Activated naive CD4-positive, alpha-beta T cell treated with anti-CD3 and anti-CD28 coated beads, Interleukin-2, amount 50 U/mL, for 24 hours (primary cell): ENCODE data around the gene TECR.
"Not testable (repeated sequence)": the region's sequence is repeated elsewhere in the genome, so short reads cannot be mapped to it uniquely, and the experiment has no call there.

Experiments used
- H3K27ac Mint-ChIP-seq: one replicate; pipeline ENCODE4 v1.8.0; 2021; ENCODE audit warnings: mild to moderate bottlenecking, mixed read lengths
- H3K27me3 Mint-ChIP-seq: one replicate; pipeline ENCODE4 v1.8.0; 2021; ENCODE audit warnings: mixed read lengths
- H3K36me3 Mint-ChIP-seq: one replicate; pipeline ENCODE4 v1.8.0; 2021; ENCODE audit warnings: mixed read lengths
- H3K4me1 Mint-ChIP-seq: one replicate; pipeline ENCODE4 v1.8.0; 2021; ENCODE audit warnings: mixed read lengths
- H3K4me3 Mint-ChIP-seq: one replicate; pipeline ENCODE4 v1.8.0; 2021; ENCODE audit warnings: mild to moderate bottlenecking, mixed read lengths
- H3K9me3 Mint-ChIP-seq: one replicate; pipeline ENCODE4 v1.8.0; 2021; ENCODE audit warnings: mixed read lengths

TECR gene

DNA sequence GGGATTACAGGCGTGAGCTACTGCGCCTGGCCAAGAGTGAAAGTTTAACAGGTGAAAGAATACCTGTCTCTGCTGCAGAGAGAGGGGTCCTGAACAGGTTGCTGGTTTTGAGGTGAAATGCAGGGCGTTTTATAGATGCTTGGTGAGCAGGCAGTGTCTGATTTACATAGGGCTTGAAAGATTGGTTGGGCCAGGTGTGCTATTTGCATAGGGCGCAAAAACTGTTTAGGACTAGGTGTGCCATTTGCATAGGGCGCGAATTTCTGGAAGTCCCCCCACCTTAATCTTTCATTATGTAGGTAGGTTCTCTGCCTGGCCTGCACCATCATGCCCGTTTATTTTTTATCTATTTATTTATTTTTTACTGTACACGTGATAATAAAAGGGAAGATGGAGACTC lies 47.0 kb downstream of the TECR start:
- H3K4me1 Mint-ChIP-seq = peaks cover 13% of the 10 kb centered on the region

DNA sequence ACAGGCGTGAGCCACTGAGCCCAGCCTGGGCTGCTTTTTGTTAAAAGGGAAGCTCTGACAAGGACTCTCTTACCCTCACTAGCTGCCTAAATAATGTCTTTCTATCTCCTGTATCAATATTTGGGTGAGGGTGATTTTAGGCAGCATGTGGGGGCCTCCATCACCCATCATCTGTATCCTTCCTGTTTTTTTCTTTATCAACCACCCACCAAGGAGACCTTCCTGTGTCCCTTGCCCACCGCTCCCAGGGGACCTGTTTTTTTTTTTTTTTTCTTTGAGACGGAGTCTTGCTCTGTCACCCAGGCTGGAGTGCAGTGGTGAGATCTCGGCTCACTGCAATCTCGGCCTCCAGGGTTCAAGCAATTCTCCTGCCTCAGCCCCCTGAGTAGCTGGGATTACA lies 47.9 kb downstream of the TECR start:
- no peak overlapping the region for H3K4me3 Mint-ChIP-seq
- H3K27ac Mint-ChIP-seq = no peak overlapping the region
- H3K27me3 Mint-ChIP-seq = no peaks in the 10 kb centered on the region
- no peaks in the 10 kb centered on the region for H3K9me3 Mint-ChIP-seq
- H3K36me3 Mint-ChIP-seq = no peaks in the 10 kb centered on the region
- H3K4me1 Mint-ChIP-seq = peaks cover 9% of the 10 kb centered on the region

More for the DNA sequence above, 47.0 kb downstream of the TECR start:
- no peak overlapping the region for H3K27ac Mint-ChIP-seq
- H3K4me3 Mint-ChIP-seq = no peak overlapping the region
- no peaks in the 10 kb centered on the region for H3K9me3 Mint-ChIP-seq
- peaks cover 2% of the 10 kb centered on the region for H3K36me3 Mint-ChIP-seq
- H3K27me3 Mint-ChIP-seq = no peaks in the 10 kb centered on the region

DNA sequence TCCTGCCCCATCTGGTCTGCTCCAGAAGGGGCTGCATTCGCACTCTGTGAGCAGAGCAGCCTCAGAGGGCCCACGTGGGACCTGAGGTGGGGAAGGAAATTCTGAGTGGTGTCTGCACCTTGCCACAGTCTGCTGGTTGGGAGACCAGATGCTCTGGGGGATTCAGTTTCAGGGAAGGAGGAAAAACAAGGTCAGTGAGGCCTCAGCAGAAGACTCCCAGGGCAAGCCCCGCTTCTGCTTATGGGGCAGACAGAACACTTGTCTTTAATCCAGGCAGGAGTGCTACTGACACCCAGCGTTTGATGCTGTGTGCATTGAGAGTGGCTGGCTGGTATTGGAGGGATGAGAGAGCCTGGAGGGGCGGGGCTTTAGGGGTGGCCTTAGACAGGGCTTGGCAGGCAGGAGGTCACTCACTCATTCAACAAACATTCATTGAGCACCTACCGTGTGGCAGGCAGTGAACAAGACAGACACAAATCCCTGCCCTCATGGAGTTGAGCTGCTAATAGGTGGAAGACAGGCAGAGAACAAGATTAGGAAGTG lies 48.6 kb downstream of the TECR start:
- Mint-ChIP-seq H3K36me3 (no peaks in the 10 kb centered on the region), H3K27ac (peak overlapping the region; percentile 73), H3K4me3 (no peak overlapping the region), H3K27me3 (no peaks in the 10 kb centered on the region), H3K4me1 (peaks cover 9% of the 10 kb centered on the region), H3K9me3 (no peaks in the 10 kb centered on the region)

DNA sequence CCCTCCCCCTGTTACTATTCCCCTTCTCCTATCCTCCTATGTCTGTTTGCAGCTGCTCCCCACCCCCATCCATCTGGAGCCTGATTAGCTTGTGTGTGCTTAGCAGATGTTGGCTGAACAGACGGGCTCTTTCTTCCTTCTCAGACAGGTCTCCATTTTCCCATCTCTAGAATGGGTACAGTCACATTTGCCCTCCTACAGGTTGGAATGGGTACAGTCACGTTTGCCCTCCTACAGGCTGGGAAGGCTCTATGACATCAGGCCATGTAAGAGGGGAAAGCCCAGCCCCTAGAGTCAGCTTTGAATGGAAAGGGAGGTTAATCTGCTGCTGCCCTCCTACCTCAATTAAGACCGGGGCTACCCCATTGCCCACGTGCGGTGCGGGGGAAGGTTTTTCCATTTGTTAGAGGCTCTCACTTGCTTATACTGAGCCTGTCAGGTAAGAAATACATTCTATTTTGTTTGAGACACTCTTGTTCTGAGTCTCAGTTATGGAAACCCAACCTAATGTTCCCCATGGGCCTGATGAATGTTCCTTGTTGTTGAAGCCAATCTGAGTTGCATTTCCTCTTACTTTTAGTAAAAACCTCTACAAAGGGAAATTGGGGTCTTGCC lies 51.3 kb downstream of the TECR start:
- peak overlapping the region; percentile 12 for H3K27ac Mint-ChIP-seq

DNA sequence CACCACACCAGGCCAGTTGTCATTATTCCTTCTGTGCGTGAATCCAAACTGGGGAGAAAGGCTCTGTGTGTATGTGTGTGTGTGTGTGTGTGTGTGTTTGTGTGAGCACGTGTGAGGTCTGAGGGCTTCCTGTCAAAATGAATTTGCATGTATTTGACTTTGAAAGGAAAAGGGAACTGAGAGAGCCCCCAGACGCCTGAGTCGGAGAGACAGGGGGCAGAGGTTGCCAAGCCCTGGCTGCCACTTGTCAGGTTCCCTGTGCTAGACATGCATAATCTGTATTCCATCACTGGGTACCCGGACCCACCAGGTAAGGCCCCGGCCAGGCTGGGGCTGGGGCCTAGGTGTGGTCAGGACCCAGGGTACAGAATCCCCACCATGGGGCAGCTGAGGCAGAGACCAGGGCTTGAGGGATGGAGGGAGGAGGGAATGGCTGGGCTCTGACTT lies 53.5 kb downstream of the TECR start, which contains the start of gene CLEC17A:
Gene CLEC17A (plus strand): TSS at position 191 of the 447 bp plus-strand sequence. CDS start 77 bp downstream, at position 268.
- no peaks in the 10 kb centered on the region for H3K36me3 Mint-ChIP-seq
- H3K27me3 Mint-ChIP-seq = peaks cover 1% of the 10 kb centered on the region
- no peak within 1 kb of the TSS for H3K4me3 Mint-ChIP-seq
- no peaks in the 10 kb centered on the region for H3K9me3 Mint-ChIP-seq
- H3K4me1 Mint-ChIP-seq = peaks cover 7% of the 10 kb centered on the region
- peak within 1 kb of the TSS; percentile 51 for H3K27ac Mint-ChIP-seq

More for the DNA sequence above, 51.3 kb downstream of the TECR start:
- peaks cover 7% of the 10 kb centered on the region for H3K4me1 Mint-ChIP-seq
- H3K4me3 Mint-ChIP-seq = no peak overlapping the region
- H3K27me3 Mint-ChIP-seq = no peaks in the 10 kb centered on the region
- H3K36me3 Mint-ChIP-seq = no peaks in the 10 kb centered on the region
- H3K9me3 Mint-ChIP-seq = no peaks in the 10 kb centered on the region

DNA sequence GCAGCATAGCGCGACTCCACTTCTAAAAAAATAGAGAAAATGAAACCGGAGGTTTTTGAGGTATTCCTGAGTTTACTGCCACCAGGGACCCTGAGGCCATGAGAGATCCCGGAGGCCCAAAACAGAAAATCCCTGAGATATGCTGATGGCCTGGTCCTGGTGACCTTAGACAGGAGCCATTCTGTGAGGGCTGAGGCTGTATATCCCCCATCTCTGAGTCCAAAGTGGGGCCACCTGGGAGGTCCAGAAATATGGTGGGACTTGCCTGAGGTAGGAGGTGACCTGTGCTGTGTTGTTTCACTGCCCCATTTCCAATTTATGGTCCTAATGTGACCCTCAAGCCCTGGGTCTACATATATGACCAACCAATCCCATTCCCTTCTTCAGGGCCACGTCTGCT lies 55.0 kb downstream of the TECR start:
- not testable (repeated sequence) for H3K4me3 Mint-ChIP-seq, H3K27ac Mint-ChIP-seq, H3K36me3 Mint-ChIP-seq, H3K27me3 Mint-ChIP-seq, H3K9me3 Mint-ChIP-seq, H3K4me1 Mint-ChIP-seq

DNA sequence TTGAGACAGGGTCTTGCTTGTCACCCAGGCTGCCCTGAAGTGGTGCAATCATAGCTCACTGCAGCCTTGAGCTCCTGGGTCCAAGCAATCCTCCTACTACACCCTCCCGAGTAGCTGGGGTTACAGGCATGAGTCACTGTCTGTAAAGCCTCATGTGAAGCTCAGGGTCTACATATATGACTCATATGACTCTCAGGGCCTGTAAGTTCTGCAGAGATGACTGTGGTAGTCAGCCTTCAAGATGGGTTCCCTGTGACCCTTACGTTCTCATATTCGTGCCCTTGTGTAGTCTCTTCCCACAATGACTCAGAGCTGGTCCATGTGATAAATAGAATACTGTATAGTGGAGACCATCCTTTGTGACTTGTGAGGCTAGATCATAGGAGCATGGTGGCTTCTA lies 55.8 kb downstream of the TECR start:
- not testable (repeated sequence) for H3K27ac Mint-ChIP-seq, H3K9me3 Mint-ChIP-seq, H3K4me3 Mint-ChIP-seq, H3K27me3 Mint-ChIP-seq, H3K4me1 Mint-ChIP-seq, H3K36me3 Mint-ChIP-seq

DNA sequence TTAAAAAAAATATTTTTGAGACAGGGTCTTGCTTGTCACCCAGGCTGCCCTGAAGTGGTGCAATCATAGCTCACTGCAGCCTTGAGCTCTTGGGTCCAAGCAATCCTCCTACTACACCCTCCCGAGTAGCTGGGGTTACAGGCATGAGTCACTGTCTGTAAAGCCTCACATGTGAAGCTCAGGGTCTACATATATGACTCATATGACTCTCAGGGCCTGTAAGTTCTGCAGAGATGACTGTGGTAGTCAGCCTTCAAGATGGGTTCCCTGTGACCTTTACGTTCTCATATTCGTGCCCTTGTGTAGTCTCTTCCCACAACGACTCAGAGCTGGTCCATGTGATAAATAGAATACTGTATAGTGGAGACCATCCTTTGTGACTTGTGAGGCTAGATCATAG lies 60.0 kb downstream of the TECR start:
- not testable (repeated sequence) for H3K4me1 Mint-ChIP-seq, H3K4me3 Mint-ChIP-seq, H3K9me3 Mint-ChIP-seq, H3K27me3 Mint-ChIP-seq, H3K27ac Mint-ChIP-seq, H3K36me3 Mint-ChIP-seq

DNA sequence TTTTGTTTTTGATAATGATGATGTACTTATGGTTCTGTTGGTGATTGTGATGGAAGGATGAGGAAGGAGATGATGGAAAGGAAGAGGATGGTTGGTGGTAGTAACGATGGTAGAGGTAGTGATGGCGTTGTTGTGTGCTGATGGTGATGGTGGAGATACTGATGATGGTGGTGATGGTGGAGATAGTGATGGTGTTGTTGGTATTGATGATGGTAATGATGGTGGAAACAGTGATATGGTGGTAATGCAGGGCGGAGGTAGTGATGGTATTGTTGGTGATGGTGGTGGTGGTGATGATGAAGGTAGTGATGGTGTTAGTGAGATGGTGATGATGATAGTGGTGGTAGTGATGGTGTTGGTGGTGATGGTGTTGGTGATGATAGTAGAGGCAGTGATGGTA lies 66.2 kb downstream of the TECR start:
- no peaks in the 10 kb centered on the region for H3K36me3 Mint-ChIP-seq
- H3K4me1 Mint-ChIP-seq = no peaks in the 10 kb centered on the region
- H3K9me3 Mint-ChIP-seq = no peaks in the 10 kb centered on the region
- no peak overlapping the region for H3K4me3 Mint-ChIP-seq
- H3K27ac Mint-ChIP-seq = no peak overlapping the region
- H3K27me3 Mint-ChIP-seq = peaks cover 6% of the 10 kb centered on the region

DNA sequence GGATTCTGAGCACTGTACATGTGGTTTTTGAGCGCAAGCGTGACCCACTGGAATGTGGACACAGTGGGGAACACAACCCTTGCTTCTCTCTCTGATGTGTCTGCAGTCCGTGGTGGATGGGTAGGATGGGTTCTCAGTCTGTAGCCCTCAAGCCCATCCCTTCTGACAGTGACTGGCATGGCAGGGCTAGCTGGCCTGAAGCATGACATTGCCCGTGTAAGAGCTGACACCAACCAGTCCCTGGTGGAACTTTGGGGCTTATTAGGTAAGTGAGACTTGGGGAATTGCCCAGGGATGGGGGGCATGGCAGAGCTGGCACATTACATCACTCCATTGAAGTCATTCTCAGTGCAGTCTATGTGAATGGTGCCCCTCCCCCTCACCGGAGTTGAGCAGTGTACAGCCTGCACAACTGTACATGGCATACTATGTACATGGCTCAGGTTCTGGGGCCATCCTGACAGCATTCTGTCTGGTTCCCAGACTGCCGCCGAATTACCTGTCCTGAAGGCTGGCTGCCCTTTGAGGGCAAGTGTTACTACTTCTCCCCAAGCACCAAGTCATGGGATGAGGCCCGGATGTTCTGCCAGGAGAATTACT lies 70.3 kb downstream of the TECR start:
- Mint-ChIP-seq H3K4me1 (peaks cover 4% of the 10 kb centered on the region), H3K27me3 (no peaks in the 10 kb centered on the region), H3K9me3 (no peaks in the 10 kb centered on the region), H3K36me3 (no peaks in the 10 kb centered on the region), H3K27ac (no peak overlapping the region), H3K4me3 (no peak overlapping the region)

DNA sequence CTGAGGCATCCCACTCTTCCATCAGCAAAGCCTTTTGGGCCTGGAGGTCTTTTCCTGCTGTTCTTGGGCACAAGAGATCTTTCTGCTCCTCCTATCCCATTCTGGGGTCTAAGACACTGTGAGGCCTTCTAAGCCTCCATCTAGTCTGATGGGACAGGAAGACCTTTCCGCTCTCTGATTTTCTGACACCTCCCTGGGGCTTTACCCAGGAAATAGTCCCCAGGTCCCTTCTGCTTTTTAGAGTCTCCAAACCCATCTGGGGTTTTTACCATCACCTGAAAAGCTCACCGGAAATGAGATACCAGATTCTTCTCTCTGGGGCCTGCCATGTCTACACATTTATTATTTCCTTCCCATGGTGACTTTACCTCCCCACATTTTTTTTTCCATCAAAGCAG lies 74.6 kb downstream of the TECR start:
- Mint-ChIP-seq H3K27ac (peak overlapping the region; percentile 62), H3K4me3 (no peak overlapping the region)

DNA sequence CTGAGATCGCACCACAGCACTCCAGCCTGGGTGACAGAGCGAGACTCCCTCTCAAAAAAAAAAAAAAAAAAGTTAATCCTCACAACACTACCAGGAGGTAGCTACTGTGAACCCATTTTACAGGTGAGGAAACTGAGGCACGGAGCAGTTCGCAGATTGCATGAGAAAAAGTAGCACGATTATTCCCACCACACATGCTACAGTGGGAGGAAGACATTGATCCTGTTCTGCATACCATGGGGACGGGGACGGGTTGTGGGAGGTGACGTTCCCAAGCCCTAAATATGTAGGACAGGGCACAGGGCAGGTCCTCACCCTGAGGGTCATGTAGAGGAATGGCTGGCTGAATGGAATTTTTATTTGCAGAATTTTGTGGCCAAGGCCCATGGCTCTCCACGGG lies 77.2 kb downstream of the TECR start:
- no peaks in the 10 kb centered on the region for H3K36me3 Mint-ChIP-seq
- H3K9me3 Mint-ChIP-seq = no peaks in the 10 kb centered on the region
- H3K27ac Mint-ChIP-seq = no peak overlapping the region

More for the DNA sequence above, 74.6 kb downstream of the TECR start:
- Mint-ChIP-seq H3K9me3 (no peaks in the 10 kb centered on the region), H3K4me1 (peaks cover 4% of the 10 kb centered on the region), H3K27me3 (no peaks in the 10 kb centered on the region), H3K36me3 (no peaks in the 10 kb centered on the region)

DNA sequence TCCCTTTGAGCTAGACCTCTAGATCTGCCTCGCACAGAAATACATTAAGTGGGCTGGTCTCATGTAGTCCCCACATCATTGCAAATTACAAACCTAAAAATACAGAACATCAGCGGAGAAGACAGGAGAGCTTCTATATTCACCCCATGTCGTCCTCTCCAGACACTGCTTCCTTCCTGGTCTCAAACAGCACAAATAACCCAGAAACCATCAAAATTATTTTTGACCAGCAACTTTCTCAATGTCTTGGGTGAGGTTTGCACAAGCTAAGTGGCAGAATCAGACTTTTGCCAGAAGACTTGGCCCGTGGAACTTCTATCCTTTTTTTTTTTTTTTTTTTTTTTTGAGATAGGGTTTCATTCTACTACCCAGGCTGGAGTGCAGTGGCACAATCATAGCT lies 81.7 kb downstream of the TECR start:
- no peaks in the 10 kb centered on the region for H3K27me3 Mint-ChIP-seq
- H3K9me3 Mint-ChIP-seq = no peaks in the 10 kb centered on the region
- no peaks in the 10 kb centered on the region for H3K4me1 Mint-ChIP-seq
- H3K4me3 Mint-ChIP-seq = no peak overlapping the region
- H3K27ac Mint-ChIP-seq = no peak overlapping the region
- no peaks in the 10 kb centered on the region for H3K36me3 Mint-ChIP-seq

More for the DNA sequence above, 77.2 kb downstream of the TECR start:
- H3K4me3 Mint-ChIP-seq = no peak overlapping the region
- H3K4me1 Mint-ChIP-seq = peaks cover 4% of the 10 kb centered on the region
- no peaks in the 10 kb centered on the region for H3K27me3 Mint-ChIP-seq

DNA sequence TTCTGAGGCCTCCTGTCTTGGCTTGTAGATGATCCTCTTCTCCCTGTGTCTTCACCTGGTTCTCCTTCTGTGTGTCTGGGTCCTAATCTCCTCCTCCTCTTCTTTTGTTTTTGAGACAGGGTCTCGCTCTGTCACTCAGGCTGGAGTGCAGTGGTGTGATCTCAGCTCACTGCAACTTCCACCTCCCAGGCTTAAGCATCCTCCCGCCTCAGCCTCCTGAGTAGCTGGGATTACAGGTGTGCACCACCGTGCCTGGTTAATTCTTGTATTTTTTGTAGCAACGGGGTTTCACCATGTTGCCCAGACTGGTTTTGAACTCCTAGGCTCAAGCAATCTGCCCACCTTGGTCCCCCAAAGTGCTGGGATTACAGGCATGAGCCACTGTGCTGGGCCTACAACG lies 82.8 kb downstream of the TECR start:
- H3K27ac Mint-ChIP-seq, H3K4me3 Mint-ChIP-seq, H3K27me3 Mint-ChIP-seq, H3K36me3 Mint-ChIP-seq, H3K9me3 Mint-ChIP-seq, H3K4me1 Mint-ChIP-seq: not testable (repeated sequence)

DNA sequence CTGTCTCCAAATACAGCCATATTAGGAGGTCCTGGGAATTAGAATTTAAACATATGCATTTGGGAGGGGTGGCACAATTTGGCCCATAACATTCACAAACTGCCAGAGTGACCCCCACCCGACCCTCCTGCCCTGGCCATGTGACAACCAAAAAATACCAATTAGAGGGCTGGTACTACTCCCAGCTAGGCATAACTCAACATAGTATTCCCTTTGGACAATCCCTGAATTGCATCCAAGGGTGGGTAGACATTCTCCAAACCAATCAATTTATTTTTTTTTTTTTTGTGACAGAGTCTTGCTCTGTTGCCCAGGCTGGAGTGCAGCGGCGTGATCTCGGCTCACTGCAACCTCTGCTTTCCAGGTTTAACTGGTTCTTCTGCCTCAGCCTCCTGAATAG lies 83.3 kb downstream of the TECR start:
- H3K4me3 Mint-ChIP-seq = no peak overlapping the region
- no peaks in the 10 kb centered on the region for H3K4me1 Mint-ChIP-seq
- peaks cover 3% of the 10 kb centered on the region for H3K27me3 Mint-ChIP-seq
- H3K36me3 Mint-ChIP-seq = peaks cover 3% of the 10 kb centered on the region
- no peaks in the 10 kb centered on the region for H3K9me3 Mint-ChIP-seq
- H3K27ac Mint-ChIP-seq = no peak overlapping the region

DNA sequence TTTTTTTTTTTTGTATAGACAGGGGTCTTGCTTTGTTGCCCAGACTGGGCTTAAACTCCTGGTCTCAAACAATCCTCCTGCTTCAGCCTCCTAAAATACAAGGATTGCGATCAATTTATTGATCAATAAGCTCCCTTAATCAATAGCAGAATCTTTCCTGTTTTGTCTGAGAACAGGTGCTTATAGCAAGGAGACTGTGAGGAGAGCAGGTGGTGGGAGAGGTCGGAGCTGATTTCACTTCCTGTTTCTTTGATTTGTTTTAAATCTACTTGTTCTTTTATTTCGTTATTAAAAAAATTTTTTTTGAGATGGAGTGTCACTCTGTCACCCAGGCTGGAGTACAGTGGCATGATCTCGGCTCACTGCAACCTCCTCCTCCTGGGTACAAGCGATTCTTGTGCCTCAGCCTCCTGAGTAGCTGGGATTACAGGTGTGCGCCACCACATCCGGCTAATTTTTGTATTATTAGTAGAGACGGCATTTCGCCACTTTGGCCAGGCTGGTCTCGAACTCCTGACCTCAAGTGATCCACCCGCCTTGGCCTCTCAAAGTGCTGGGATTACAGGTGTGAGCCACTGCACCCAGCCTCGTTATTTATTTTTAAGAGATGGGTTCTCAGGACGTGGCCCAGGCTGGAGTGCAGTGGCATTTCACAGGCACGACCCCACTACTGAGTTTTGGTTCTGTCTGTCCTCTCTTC lies 84.2 kb downstream of the TECR start:
- H3K27ac Mint-ChIP-seq, H3K36me3 Mint-ChIP-seq, H3K27me3 Mint-ChIP-seq, H3K9me3 Mint-ChIP-seq, H3K4me1 Mint-ChIP-seq, H3K4me3 Mint-ChIP-seq: not testable (repeated sequence)
